GM18519 (cell line): ENCODE results near the gene TBC1D3E.
"Not testable (repeated sequence)": the region's sequence is repeated elsewhere in the genome, so short reads cannot be mapped to it uniquely, and the experiment has no call there.

Source experiments
- ATAC-seq: cut with Tn5 transposase; IDR thresholded peaks from one replicate; pipeline ENCODE4 v1.9.1; 2021; ENCODE audit warnings: mild to moderate bottlenecking, moderate library complexity; ENCODE audit not compliant: unreplicated experiment, low FRiP score

The TBC1D3E gene

DNA sequence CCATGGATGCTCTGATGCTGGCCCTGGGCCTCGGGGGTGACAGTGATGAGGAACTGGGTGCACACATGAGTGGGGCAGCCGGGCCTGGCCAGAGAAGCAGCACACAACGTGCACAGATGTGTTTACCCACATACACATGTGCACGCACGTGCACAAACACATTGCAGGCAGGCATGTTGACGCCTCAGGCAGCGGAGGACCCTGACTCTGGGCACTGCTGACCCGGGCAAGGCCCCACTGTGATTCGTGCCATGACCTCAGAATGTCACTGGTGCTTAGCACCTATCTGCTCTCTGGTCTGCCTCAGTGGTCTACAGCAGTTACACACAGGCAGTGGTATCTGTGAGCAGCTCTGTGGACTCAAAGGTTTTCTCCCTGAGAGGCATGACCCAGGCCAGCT is at the start of gene TBC1D3E:
Gene TBC1D3E, plus strand, starts transcription at position 301 of the 400 bp plus-strand sequence. CDS start 1,545 bp downstream, outside the sequence.
- ATAC-seq = not testable (repeated sequence)

- not testable (repeated sequence) for ATAC-seq
Observed at GRCh38 chr17:38087344-38087743, 40.4 kb upstream of the TBC1D3E start.

DNA sequence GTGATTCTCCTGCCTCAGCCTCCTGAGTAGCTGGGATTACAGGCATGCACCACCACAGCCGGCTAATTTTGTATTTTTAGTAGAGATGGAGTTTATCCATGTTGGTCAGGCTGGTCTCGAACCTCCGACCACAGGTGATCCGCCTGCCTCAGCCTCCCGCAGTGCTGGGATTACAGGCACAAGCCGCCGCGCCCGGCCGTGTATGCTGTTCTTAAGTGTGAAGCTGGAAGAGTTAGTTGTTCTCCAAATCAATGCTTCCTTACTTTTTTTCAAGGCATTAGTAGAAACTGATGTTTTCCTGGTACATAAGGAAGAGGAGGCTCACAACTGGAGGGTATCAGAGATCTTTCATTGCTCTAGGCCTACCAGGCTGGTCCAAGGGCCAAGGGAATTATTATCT is 39.6 kb upstream of the TBC1D3E start:
- ATAC-seq = not testable (repeated sequence)

- not testable (repeated sequence) for ATAC-seq
Observed at GRCh38 chr17:38094059-38094694, 33.6 kb upstream of the TBC1D3E start.

DNA sequence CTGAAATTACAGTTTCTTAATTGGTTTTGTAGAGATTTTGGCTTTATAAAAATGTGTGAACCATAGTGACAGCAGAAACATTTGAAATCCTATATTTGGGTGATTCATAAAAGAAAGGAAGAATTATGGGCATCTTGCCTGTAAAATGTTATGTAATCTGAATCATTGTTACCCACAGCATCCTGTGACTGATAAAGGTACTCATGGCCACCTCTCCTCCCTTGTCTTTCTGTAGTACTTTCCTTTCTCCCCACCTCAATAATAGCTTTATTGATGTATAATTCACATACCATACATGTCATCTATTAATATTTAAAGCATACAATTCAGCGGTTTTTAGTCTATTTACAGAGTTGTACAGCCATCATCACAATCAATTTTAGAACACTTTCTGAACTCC is 28.5 kb upstream of the TBC1D3E start:
- ATAC-seq = not testable (repeated sequence)

- ATAC-seq = not testable (repeated sequence)
Observed at GRCh38 chr17:38119829-38120228, 7.9 kb upstream of the TBC1D3E start.

DNA sequence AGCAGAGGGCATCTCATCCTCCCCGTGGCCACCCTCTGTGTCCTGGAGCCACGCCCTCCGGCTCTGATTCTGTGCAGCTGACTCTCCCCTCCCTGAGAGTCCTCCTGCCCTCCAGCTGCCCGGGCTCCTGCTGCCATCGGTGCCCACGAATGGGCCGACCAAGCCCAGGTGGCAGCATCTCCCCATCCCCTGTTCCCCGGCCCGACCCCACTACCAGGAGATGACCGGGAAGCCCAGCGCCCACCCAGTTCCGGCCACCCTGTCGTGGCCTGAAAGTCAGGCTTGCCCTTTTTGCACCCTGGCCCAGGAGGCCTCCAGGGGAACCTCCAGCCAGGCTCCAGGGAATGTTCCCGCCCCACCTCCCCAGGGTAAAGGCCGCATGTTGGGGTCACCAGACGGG is 7.1 kb downstream of the TBC1D3E start:
- not testable (repeated sequence) for ATAC-seq
